Sigmoid colon (tissue), 7 donors: Measurements from ENCODE around the gene STPG3. TPM values are rescaled to one million over a fixed set of nuclear protein-coding genes. Genes with fewer than 3 reads are reported as not detected.

ENCODE experiments used
- DNase-seq: peaks from one replicate; pipeline ENCODE4 v3.0.0-alpha.2; 2019
- H3K27ac ChIP-seq, 4 donors: fragments of 200-600 bp; sonication (generic); one replicate each; pipeline ENCODE4 v1.5.1; 2016 to 2019; ENCODE audit warnings: mild to moderate bottlenecking in 1 of 4
- H3K27me3 ChIP-seq, 3 donors: fragments of 200-600 bp; sonication (generic); one replicate each; pipeline ENCODE4 v1.5.1; 2019; ENCODE audit warnings: mild to moderate bottlenecking in 1 of 3
- H3K36me3 ChIP-seq, 4 donors: fragments of 200-600 bp; sonication (generic); one replicate each; pipeline ENCODE4 v1.5.1; 2016 to 2019
- H3K4me1 ChIP-seq, 4 donors: fragments of 200-600 bp; sonication (generic); one replicate each; pipeline ENCODE4 v1.5.1; 2017 to 2019
- H3K4me3 ChIP-seq, 4 donors: fragments of 200-600 bp; sonication (generic); one replicate each; pipeline ENCODE4 v1.5.1; 2017 to 2019; ENCODE audit warnings: mild to moderate bottlenecking in 2 of 4, moderate library complexity in 1 of 4
- H3K9me3 ChIP-seq, 4 donors: fragments of 200-600 bp in 3 of 4; sonication (generic) in 3 of 4; one replicate each; pipeline versions ENCODE4 v1.5.1 to v1.6.1; 2013 to 2019
- CTCF ChIP-seq, 4 experiments: fragments of 450-650 bp in 3 of 4; fragments of 200-600 bp in 1 of 4; IDR thresholded peaks; one replicate each; pipeline ENCODE4 v1.5.1; 2016 to 2019; ENCODE audit warnings: antibody characterized with exemption in 4 of 4, mild to moderate bottlenecking in 3 of 4, moderate library complexity in 2 of 4
- EP300 ChIP-seq, 4 donors: sonication (generic); formaldehyde crosslinking; IDR thresholded peaks; one replicate each; pipeline ENCODE4 v1.6.1; 2017; ENCODE audit warnings: antibody characterized with exemption in 4 of 4
- POLR2A ChIP-seq, 2 donors: fragments of 450-650 bp; IDR thresholded peaks; one replicate each; pipeline ENCODE4 v1.6.1; 2016; ENCODE audit warnings: antibody characterized with exemption in 2 of 2, mild to moderate bottlenecking in 2 of 2, moderate library complexity in 2 of 2
- POLR2AphosphoS5 ChIP-seq, 4 donors: sonication (generic); formaldehyde crosslinking; IDR thresholded peaks; one replicate each; pipeline ENCODE4 v1.6.1; 2017; ENCODE audit warnings: antibody characterized with exemption in 4 of 4
- WGBS, 2 donors: extraction: QIAGEN DNeasy Blood & Tissue Kit; methylation state at CpG; one replicate each; pipeline ENCODE4 v1.1.7; 2013; 5-methylcytosine and 5-hydroxymethylcytosine counted together
- intact Hi-C: fragments of 100-400 bp; cut with DNase I; formaldehyde crosslinking; loops from one replicate; pipeline ENCODE4 v1.15.1; 2023
- polyA plus RNA-seq, 3 donors: library from polyadenylated mRNA; stranded (reverse); fragments of 200-250 nt; gene quantifications; one replicate each; pipeline ENCODE4 v1.2.3, GENCODE V29; 2013
- total RNA-seq, 4 donors: library from RNA; depleted of rRNA; stranded (reverse); fragments of >200 nt; gene quantifications; one replicate each; pipeline ENCODE4 v1.1.0, GENCODE V29; 2016
- donor health status: healthy with polysubstance abuse.
- donor health status: Bipolar disorder and iron deficiency.
- donor health status: healthy.

STPG3 gene
- total and polyA plus RNA-seq, 7 donors, result not detected

GRCh38 chr9:137266585-137267453, 15.7 kb downstream of the STPG3 start:
- no peak overlapping the region for H3K27ac ChIP-seq
- no peak overlapping the region for H3K4me3 ChIP-seq
- H3K36me3 ChIP-seq, result peaks cover 19 to 66% (median 39%) of the 10 kb centered on the region in 4 donors
- no peaks in the 10 kb centered on the region for H3K9me3 ChIP-seq
- intact Hi-C loops, result no loop called here
- H3K4me1 ChIP-seq, result peaks cover 0 to 17% (median 16%) of the 10 kb centered on the region in 4 donors
- 91% methylated on average over 34 of the region's 34 CpGs for WGBS, 2 donors
- no peak for TF ChIP-seq CTCF (IDR thresholded peaks at IDR 0.05)
- H3K27me3 ChIP-seq, result no peaks in the 10 kb centered on the region
- DNase-seq, result no peak

- TF ChIP-seq CTCF (IDR thresholded peaks at IDR 0.05) (no peak), POLR2AphosphoS5 (IDR thresholded peaks at IDR 0.05) (no peak), POLR2A (IDR thresholded peaks at IDR 0.05) (no peak), EP300 (IDR thresholded peaks at IDR 0.05) (no peak)
- Histone ChIP-seq H3K27ac (peak overlapping the region in 2 of 4 donors; percentile 4 to 12), H3K27me3 (no peaks in the 10 kb centered on the region), H3K36me3 (peaks cover 30 to 74% (median 50%) of the 10 kb centered on the region in 4 donors), H3K4me1 (peaks cover 0 to 17% (median 16%) of the 10 kb centered on the region in 4 donors), H3K9me3 (no peaks in the 10 kb centered on the region), H3K4me3 (no peak overlapping the region)
- intact Hi-C loops, result no loop called here
- 78 to 83% methylated on average over 6 of the region's 6 CpGs for WGBS, 2 donors
- DNase-seq, result no peak
These were observed 16.9 kb downstream of the STPG3 start for GRCh38 chr9:137267933-137268355.

- Histone ChIP-seq H3K4me1 (peaks cover 0 to 17% (median 16%) of the 10 kb centered on the region in 4 donors), H3K36me3 (peaks cover 35 to 72% (median 53%) of the 10 kb centered on the region in 4 donors), H3K4me3 (no peak overlapping the region)
These were observed 17.6 kb downstream of the STPG3 start for GRCh38 chr9:137268538-137269201.

GRCh38 chr9:137269231-137269772, 18.2 kb downstream of the STPG3 start:
- 23 to 53% methylated on average over 17 of the region's 17 CpGs for WGBS, 2 donors

More at GRCh38 chr9:137268538-137269201, 17.6 kb downstream of the STPG3 start:
- intact Hi-C loops, result no loop called here
- 72 to 75% methylated on average over 19 of the region's 19 CpGs for WGBS, 2 donors
- Histone ChIP-seq H3K27me3 (no peaks in the 10 kb centered on the region), H3K9me3 (no peaks in the 10 kb centered on the region), H3K27ac (peak overlapping the region; percentile 51 to 66 (median 60))
- no peak for TF ChIP-seq POLR2AphosphoS5 (IDR thresholded peaks at IDR 0.05)
- no peak for TF ChIP-seq POLR2A (IDR thresholded peaks at IDR 0.05)
- TF ChIP-seq EP300 (IDR thresholded peaks at IDR 0.05), result no peak
- TF ChIP-seq CTCF (IDR thresholded peaks at IDR 0.05), result no peak
- DNase-seq, result no peak

More at GRCh38 chr9:137269231-137269772, 18.2 kb downstream of the STPG3 start:
- Histone ChIP-seq H3K27me3 (peaks cover 0 to 6% (median 0%) of the 10 kb centered on the region in 3 donors), H3K36me3 (peaks cover 35 to 72% (median 47%) of the 10 kb centered on the region in 4 donors), H3K4me1 (peaks cover 0 to 17% (median 16%) of the 10 kb centered on the region in 4 donors), H3K4me3 (no peak overlapping the region), H3K9me3 (no peaks in the 10 kb centered on the region), H3K27ac (peak overlapping the region; percentile 51 to 66 (median 60))
- TF ChIP-seq EP300 (IDR thresholded peaks at IDR 0.05), result peak in 1 of 4 donors; percentile 33
- TF ChIP-seq POLR2AphosphoS5 (IDR thresholded peaks at IDR 0.05), result peak in 3 of 4 donors; percentile 19 to 37 (median 22)
- TF ChIP-seq CTCF (IDR thresholded peaks at IDR 0.05), result no peak
- TF ChIP-seq POLR2A (IDR thresholded peaks at IDR 0.05), result no peak
- DNase-seq, result peak; percentile 79
- intact Hi-C loops, result no loop called here
